B cell (primary cell): ENCODE measurements around the gene SFXN4. TPM values are rescaled to one million over a fixed set of nuclear protein-coding genes. Genes with fewer than 3 reads are reported as not detected.

Experiments
- ATAC-seq: fragments of 200-7000 bp; cut with Tn5 transposase; one replicate; pipeline ENCODE4 v1.10.0; 2021; ENCODE audit warnings: low read depth, mild to moderate bottlenecking, moderate number of reproducible peaks, moderate library complexity
- CTCF ChIA-PET: fragments of 350-600 bp; sonication (Branson Sonifier 250); formaldehyde crosslinking; loops from one replicate; lab custom pipeline; 2021; ENCODE audit warnings: antibody characterized with exemption, inconsistent platforms; lab: Charles Lee
- POLR2A ChIA-PET: fragments of 350-600 bp; sonication (Branson Sonifier 250); formaldehyde crosslinking; loops from one replicate; lab custom pipeline; 2021; ENCODE audit warnings: antibody characterized with exemption; lab: Charles Lee
- DNase-seq: peaks from one replicate; pipeline ENCODE4 v3.0.0; 2013
- H2AFZ ChIP-seq: 2 replicates; pipeline ENCODE4 v1.6.1; 2012; ENCODE audit warnings: mild to moderate bottlenecking, low read depth, low read length; ENCODE audit not compliant: insufficient read depth, poor library complexity, severe bottlenecking
- H3K27ac ChIP-seq, 2 donors: 1 replicate in 1 of 2; 2 replicates in 1 of 2; pipeline ENCODE4 v1.5.1; 2012 to 2013; ENCODE audit warnings: low read length in 2 of 2, mild to moderate bottlenecking in 2 of 2, moderate library complexity in 1 of 2
- H3K27me3 ChIP-seq, 4 experiments: fragments of 200-600 bp in 1 of 4; sonication (generic) in 1 of 4; replicated peaks in 1 of 4; 1 replicate in 2 of 4; 2 replicates in 2 of 4; pipeline versions ENCODE4 v1.6.1 to v1.7.0; 2013 to 2016; ENCODE audit warnings: low read length in 3 of 4, mild to moderate bottlenecking in 2 of 4, mixed read lengths in 1 of 4, moderate library complexity in 1 of 4; ENCODE audit not compliant: insufficient read depth in 4 of 4, control insufficient read depth in 3 of 4; ENCODE audit errors: control extremely low read depth in 1 of 4
- H3K36me3 ChIP-seq, 2 experiments: replicated peaks in 1 of 2; 1 replicate in 1 of 2; 2 replicates in 1 of 2; pipeline versions ENCODE4 v1.6.1 to v1.7.1; 2013; ENCODE audit warnings: low read length in 1 of 2; ENCODE audit not compliant: insufficient read depth in 2 of 2, control insufficient read depth in 1 of 2; ENCODE audit errors: control extremely low read depth in 1 of 2, extremely low read depth in 1 of 2
- H3K4me1 ChIP-seq, 2 donors: fragments of 200-600 bp in 1 of 2; sonication (generic) in 1 of 2; 1 replicate in 1 of 2; 2 replicates in 1 of 2; pipeline versions ENCODE4 v1.5.1 to v1.6.1; 2013 to 2017; ENCODE audit warnings: low read length in 2 of 2; ENCODE audit not compliant: control insufficient read depth in 2 of 2, insufficient read depth in 2 of 2
- H3K4me2 ChIP-seq: replicated peaks from 2 replicates; pipeline ENCODE3; 2012; ENCODE audit warnings: mild to moderate bottlenecking, low read depth, low read length; ENCODE audit not compliant: poor library complexity, severe bottlenecking
- H3K4me3 ChIP-seq, 5 experiments: fragments of 200-600 bp in 1 of 5; sonication (generic) in 1 of 5; 1 replicate in 3 of 5; 2 replicates in 2 of 5; pipeline versions ENCODE4 v1.5.1 to v1.7.0; 2011 to 2016; ENCODE audit warnings: low read length in 4 of 5, mild to moderate bottlenecking in 4 of 5, low read depth in 2 of 5, control low read depth in 1 of 5, moderate library complexity in 1 of 5; ENCODE audit not compliant: insufficient read depth in 1 of 5; ENCODE audit errors: control extremely low read depth in 1 of 5, extremely low read depth in 1 of 5
- H3K79me2 ChIP-seq: fragments of 200-600 bp; sonication (generic); one replicate; pipeline ENCODE4 v1.6.0; 2016; ENCODE audit warnings: low read length; ENCODE audit not compliant: control insufficient read depth, insufficient read depth
- H3K9ac ChIP-seq: fragments of 200-600 bp; sonication (generic); 2 replicates; pipeline ENCODE4 v1.6.1; 2017; ENCODE audit warnings: mild to moderate bottlenecking, low read length, moderate library complexity
- H3K9me3 ChIP-seq, 3 donors: one replicate each; pipeline versions ENCODE4 v1.6.1 to v1.7.1; 2013; ENCODE audit warnings: low read length in 2 of 3; ENCODE audit not compliant: control insufficient read depth in 2 of 3, insufficient read depth in 1 of 3; ENCODE audit errors: control extremely low read depth in 1 of 3
- H4K20me1 ChIP-seq: 2 replicates; pipeline ENCODE4 v1.6.0; 2012; ENCODE audit warnings: mild to moderate bottlenecking, low read length; ENCODE audit not compliant: insufficient read depth, control insufficient read depth, poor library complexity, severe bottlenecking
- H3K27ac Mint-ChIP-seq: one replicate; pipeline ENCODE4 v1.8.0; 2021; ENCODE audit warnings: mixed read lengths
- H3K27me3 Mint-ChIP-seq: one replicate; pipeline ENCODE4 v1.8.0; 2021; ENCODE audit warnings: mixed read lengths
- H3K4me1 Mint-ChIP-seq: one replicate; pipeline ENCODE4 v1.8.0; 2021; ENCODE audit warnings: mixed read lengths
- H3K4me3 Mint-ChIP-seq: one replicate; pipeline ENCODE4 v1.8.0; 2021; ENCODE audit warnings: mixed read lengths
- H3K9me3 Mint-ChIP-seq: one replicate; pipeline ENCODE4 v1.8.0; 2022; ENCODE audit warnings: mixed read lengths; ENCODE audit not compliant: insufficient read depth
- EZH2 ChIP-seq: IDR thresholded peaks from 2 replicates; pipeline ENCODE4 v1.6.1; 2012; ENCODE audit warnings: borderline replicate concordance, low read depth, mild to moderate bottlenecking, moderate library complexity, low read length; ENCODE audit not compliant: insufficient read depth, poor library complexity, severe bottlenecking
- WGBS: methylation state at CpG from one replicate; pipeline ENCODE4 v1.1.5; 2013; ENCODE audit warnings: missing lambda C conversion rate; ENCODE audit not compliant: insufficient coverage; 5-methylcytosine and 5-hydroxymethylcytosine counted together
- intact Hi-C: fragments of 100-400 bp; cut with micrococcal nuclease; formaldehyde crosslinking; loops from one replicate; pipeline ENCODE4 v1.10.0; 2022
- polyA plus RNA-seq: library from polyadenylated mRNA; depleted of rRNA; stranded (reverse); fragments of >200 nt; gene quantifications from 2 replicates; pipeline ENCODE4 v1.2.3, GENCODE V29; 2012
- total RNA-seq, 2 donors: library from RNA; stranded (reverse); fragments of 120-200 nt in 1 of 2; gene quantifications; 1 replicate in 1 of 2; 2 replicates in 1 of 2; pipeline versions ENCODE4 v1.2.3 to v1.2.4, GENCODE V29; 2013 to 2022
- TF ChIP-seq, protein P1 (sequence below): fragments of 200-600 bp; IDR thresholded peaks from one replicate; pipeline ENCODE4 v1.8.0; 2022; ENCODE audit warnings: antibody characterized with exemption, mild to moderate bottlenecking

SFXN4 gene
- total and polyA plus RNA-seq, 2 donors (not counting 1 experiment from before 2014, with no cell fraction given) = 9.8 to 15.4 TPM

DNA sequence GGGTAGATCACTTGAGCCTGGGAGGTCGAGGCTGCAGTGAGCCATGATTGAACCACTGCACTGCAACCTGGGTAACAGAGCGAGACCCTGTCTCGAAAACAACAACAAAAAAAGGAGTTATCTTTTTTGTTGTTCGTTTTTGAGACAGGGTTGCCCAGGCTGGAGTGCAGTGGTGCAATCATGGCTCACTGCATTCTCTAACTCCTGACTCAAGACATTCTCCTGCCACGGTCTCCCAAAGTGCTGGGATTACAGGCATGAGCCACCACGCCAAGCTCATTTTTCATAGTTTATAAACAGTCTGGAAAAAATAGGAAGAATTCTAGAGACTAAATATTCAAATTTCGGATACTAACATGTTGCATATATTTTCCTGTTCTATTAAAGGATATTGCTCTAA, 29.4 kb downstream of the SFXN4 start:
- ATAC-seq (no peak), DNase-seq (no peak)
- no peaks in the 10 kb centered on the region for H4K20me1 ChIP-seq
- no peak overlapping the region for H2AFZ ChIP-seq
- H3K4me3 ChIP-seq = no peak overlapping the region
- no peaks in the 10 kb centered on the region for H3K27me3 ChIP-seq
- peaks cover 7 to 11% of the 10 kb centered on the region in 2 donors for H3K4me1 ChIP-seq
- H3K27ac ChIP-seq = no peak overlapping the region
- Mint-ChIP-seq H3K27ac (no peak overlapping the region), H3K4me3 (no peak overlapping the region), H3K27me3 (no peaks in the 10 kb centered on the region), H3K4me1 (peaks cover 16% of the 10 kb centered on the region), H3K9me3 (no peaks in the 10 kb centered on the region)
- ChIA-PET POLR2A (no interaction called here), CTCF (no interaction called here)
- no peak overlapping the region for H3K9ac ChIP-seq
- H3K9me3 ChIP-seq = no peaks in the 10 kb centered on the region
- peaks cover 1 to 12% of the 10 kb centered on the region in 2 experiments for H3K36me3 ChIP-seq
- no peaks in the 10 kb centered on the region for H3K79me2 ChIP-seq
- WGBS = 93% methylated on average over 3 of the region's 7 CpGs
- intact Hi-C loops = no loop called here
- TF ChIP-seq, protein P1, sequence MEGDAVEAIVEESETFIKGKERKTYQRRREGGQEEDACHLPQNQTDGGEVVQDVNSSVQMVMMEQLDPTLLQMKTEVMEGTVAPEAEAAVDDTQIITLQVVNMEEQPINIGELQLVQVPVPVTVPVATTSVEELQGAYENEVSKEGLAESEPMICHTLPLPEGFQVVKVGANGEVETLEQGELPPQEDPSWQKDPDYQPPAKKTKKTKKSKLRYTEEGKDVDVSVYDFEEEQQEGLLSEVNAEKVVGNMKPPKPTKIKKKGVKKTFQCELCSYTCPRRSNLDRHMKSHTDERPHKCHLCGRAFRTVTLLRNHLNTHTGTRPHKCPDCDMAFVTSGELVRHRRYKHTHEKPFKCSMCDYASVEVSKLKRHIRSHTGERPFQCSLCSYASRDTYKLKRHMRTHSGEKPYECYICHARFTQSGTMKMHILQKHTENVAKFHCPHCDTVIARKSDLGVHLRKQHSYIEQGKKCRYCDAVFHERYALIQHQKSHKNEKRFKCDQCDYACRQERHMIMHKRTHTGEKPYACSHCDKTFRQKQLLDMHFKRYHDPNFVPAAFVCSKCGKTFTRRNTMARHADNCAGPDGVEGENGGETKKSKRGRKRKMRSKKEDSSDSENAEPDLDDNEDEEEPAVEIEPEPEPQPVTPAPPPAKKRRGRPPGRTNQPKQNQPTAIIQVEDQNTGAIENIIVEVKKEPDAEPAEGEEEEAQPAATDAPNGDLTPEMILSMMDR = no peak
- TF ChIP-seq EZH2 = no peak
- no peak overlapping the region for H3K4me2 ChIP-seq

DNA sequence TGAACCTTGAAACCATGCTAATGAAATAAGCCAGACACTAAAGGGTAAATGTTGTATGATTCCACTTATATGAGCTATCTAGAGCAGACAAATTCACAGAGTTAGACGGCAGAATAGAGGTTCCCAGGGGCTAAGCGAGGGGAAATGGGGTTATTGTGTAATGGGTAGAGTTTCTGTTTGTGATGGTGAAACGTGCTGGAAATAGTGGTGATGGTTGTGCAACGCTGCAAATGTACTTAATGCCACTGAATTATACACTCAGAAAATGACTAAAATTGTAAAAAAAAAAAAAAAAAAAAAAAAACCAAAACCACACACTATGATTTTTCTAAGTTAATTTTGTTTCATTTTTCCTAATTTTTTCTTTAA, 30.0 kb downstream of the SFXN4 start:
- ChIA-PET CTCF (no interaction called here), POLR2A (no interaction called here)
- H3K79me2 ChIP-seq = no peaks in the 10 kb centered on the region
- H3K4me1 ChIP-seq = peaks cover 7 to 11% of the 10 kb centered on the region in 2 donors
- no peaks in the 10 kb centered on the region for H3K9me3 ChIP-seq
- no peak overlapping the region for H3K27ac ChIP-seq
- WGBS = no CpG with 5 or more reads among the region's 4 CpGs
- H3K4me3 ChIP-seq = no peak overlapping the region
- no peak overlapping the region for H3K4me2 ChIP-seq
- no peak for ATAC-seq
- H3K9me3 Mint-ChIP-seq = no peaks in the 10 kb centered on the region
- no peak for DNase-seq
- H3K27ac Mint-ChIP-seq = peak overlapping the region; percentile 24
- intact Hi-C loops = no loop called here
- H3K4me1 Mint-ChIP-seq = peaks cover 21% of the 10 kb centered on the region
- no peak for TF ChIP-seq EZH2
- TF ChIP-seq, protein P1 = no peak
- H3K27me3 Mint-ChIP-seq = no peaks in the 10 kb centered on the region
- H3K4me3 Mint-ChIP-seq = no peak overlapping the region
- H3K36me3 ChIP-seq = peaks cover 1 to 10% of the 10 kb centered on the region in 2 experiments
- H2AFZ ChIP-seq = no peak overlapping the region
- no peaks in the 10 kb centered on the region for H3K27me3 ChIP-seq
- H3K9ac ChIP-seq = no peak overlapping the region
- H4K20me1 ChIP-seq = no peaks in the 10 kb centered on the region
